NT2/D1 (cell line): ENCODE data around the gene COX8A.

Experiments used
- SUZ12 ChIP-seq: IDR thresholded peaks from 2 replicates; pipeline ENCODE4 v1.6.1; 2011; ENCODE audit not compliant: insufficient read length, insufficient read depth; ENCODE audit errors: extremely low read depth
- YY1 ChIP-seq: IDR thresholded peaks from 2 replicates; pipeline ENCODE4 v1.6.1; 2011; ENCODE audit not compliant: insufficient read length, insufficient read depth
- ZNF274 ChIP-seq: IDR thresholded peaks from 2 replicates; pipeline ENCODE4 v1.6.1; 2011; ENCODE audit warnings: mild to moderate bottlenecking, low read depth, low read length

DNA sequence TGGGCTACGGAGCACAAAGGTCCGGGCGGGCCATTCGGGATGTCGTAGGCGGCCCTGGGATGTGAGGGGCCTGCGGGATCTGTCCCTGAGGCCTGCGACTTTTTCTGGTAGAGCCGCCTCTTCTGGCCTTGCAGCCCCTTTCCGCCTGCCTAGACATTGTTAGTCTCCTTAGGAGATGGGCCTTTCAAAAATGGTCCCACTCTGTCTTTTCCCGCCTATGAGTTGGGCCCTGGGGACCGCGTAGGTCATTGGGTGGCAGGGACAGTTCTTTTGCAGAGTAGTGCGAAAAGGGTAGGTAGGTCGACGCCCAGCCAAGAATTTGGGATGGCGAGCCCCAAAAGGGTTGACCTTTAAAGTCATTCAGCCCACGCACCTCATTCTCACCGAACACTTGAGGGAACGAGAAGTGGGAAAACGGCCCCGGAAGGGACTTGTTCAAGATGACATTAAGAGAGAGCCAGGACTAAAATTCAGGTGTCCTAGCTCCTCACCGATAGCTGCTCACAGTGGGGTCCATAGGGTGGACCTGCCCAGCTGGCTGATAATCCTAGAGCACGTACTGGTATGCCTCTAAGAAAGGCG, 12.6 kb downstream of the COX8A start:
- TF ChIP-seq YY1 (no peak), SUZ12 (no peak), ZNF274 (no peak)
